ENCODE results near the gene LAMB4.

DNA sequence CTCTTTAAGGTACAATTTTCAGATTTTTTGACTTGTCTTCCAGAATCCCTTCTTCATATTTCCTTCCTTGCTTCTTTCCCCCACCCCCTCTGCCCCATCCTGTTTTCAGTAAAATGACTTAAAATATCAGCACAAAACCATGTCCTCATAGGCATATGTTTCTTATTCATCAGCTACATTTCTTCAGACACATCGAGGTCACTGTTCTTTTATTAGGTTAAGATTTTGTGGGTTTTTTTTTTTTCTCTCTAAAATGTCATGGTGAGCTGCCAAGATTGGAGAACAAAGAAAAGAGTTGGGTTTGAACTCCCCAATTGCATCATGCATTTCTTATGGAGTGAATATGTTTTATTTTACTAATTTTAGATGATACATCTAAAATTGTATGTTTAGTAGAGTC lies 35.8 kb downstream of the LAMB4 start:
- TF ChIP-seq, protein P1, sequence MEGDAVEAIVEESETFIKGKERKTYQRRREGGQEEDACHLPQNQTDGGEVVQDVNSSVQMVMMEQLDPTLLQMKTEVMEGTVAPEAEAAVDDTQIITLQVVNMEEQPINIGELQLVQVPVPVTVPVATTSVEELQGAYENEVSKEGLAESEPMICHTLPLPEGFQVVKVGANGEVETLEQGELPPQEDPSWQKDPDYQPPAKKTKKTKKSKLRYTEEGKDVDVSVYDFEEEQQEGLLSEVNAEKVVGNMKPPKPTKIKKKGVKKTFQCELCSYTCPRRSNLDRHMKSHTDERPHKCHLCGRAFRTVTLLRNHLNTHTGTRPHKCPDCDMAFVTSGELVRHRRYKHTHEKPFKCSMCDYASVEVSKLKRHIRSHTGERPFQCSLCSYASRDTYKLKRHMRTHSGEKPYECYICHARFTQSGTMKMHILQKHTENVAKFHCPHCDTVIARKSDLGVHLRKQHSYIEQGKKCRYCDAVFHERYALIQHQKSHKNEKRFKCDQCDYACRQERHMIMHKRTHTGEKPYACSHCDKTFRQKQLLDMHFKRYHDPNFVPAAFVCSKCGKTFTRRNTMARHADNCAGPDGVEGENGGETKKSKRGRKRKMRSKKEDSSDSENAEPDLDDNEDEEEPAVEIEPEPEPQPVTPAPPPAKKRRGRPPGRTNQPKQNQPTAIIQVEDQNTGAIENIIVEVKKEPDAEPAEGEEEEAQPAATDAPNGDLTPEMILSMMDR (IDR thresholded peaks at IDR 0.05; ENCODE audit: control extremely low read depth in 1 of 3, insufficient read depth in 1 of 3, low read depth in 1 of 3, low read length in 3 of 3) = no peak
- TF ChIP-seq TAF1 (IDR thresholded peaks at IDR 0.05; ENCODE audit: low read depth, low read length) = no peak
- no peak for TF ChIP-seq EGR1 (IDR thresholded peaks at IDR 0.05; ENCODE audit: borderline replicate concordance, low read depth, low read length)
- TF ChIP-seq, protein P2, sequence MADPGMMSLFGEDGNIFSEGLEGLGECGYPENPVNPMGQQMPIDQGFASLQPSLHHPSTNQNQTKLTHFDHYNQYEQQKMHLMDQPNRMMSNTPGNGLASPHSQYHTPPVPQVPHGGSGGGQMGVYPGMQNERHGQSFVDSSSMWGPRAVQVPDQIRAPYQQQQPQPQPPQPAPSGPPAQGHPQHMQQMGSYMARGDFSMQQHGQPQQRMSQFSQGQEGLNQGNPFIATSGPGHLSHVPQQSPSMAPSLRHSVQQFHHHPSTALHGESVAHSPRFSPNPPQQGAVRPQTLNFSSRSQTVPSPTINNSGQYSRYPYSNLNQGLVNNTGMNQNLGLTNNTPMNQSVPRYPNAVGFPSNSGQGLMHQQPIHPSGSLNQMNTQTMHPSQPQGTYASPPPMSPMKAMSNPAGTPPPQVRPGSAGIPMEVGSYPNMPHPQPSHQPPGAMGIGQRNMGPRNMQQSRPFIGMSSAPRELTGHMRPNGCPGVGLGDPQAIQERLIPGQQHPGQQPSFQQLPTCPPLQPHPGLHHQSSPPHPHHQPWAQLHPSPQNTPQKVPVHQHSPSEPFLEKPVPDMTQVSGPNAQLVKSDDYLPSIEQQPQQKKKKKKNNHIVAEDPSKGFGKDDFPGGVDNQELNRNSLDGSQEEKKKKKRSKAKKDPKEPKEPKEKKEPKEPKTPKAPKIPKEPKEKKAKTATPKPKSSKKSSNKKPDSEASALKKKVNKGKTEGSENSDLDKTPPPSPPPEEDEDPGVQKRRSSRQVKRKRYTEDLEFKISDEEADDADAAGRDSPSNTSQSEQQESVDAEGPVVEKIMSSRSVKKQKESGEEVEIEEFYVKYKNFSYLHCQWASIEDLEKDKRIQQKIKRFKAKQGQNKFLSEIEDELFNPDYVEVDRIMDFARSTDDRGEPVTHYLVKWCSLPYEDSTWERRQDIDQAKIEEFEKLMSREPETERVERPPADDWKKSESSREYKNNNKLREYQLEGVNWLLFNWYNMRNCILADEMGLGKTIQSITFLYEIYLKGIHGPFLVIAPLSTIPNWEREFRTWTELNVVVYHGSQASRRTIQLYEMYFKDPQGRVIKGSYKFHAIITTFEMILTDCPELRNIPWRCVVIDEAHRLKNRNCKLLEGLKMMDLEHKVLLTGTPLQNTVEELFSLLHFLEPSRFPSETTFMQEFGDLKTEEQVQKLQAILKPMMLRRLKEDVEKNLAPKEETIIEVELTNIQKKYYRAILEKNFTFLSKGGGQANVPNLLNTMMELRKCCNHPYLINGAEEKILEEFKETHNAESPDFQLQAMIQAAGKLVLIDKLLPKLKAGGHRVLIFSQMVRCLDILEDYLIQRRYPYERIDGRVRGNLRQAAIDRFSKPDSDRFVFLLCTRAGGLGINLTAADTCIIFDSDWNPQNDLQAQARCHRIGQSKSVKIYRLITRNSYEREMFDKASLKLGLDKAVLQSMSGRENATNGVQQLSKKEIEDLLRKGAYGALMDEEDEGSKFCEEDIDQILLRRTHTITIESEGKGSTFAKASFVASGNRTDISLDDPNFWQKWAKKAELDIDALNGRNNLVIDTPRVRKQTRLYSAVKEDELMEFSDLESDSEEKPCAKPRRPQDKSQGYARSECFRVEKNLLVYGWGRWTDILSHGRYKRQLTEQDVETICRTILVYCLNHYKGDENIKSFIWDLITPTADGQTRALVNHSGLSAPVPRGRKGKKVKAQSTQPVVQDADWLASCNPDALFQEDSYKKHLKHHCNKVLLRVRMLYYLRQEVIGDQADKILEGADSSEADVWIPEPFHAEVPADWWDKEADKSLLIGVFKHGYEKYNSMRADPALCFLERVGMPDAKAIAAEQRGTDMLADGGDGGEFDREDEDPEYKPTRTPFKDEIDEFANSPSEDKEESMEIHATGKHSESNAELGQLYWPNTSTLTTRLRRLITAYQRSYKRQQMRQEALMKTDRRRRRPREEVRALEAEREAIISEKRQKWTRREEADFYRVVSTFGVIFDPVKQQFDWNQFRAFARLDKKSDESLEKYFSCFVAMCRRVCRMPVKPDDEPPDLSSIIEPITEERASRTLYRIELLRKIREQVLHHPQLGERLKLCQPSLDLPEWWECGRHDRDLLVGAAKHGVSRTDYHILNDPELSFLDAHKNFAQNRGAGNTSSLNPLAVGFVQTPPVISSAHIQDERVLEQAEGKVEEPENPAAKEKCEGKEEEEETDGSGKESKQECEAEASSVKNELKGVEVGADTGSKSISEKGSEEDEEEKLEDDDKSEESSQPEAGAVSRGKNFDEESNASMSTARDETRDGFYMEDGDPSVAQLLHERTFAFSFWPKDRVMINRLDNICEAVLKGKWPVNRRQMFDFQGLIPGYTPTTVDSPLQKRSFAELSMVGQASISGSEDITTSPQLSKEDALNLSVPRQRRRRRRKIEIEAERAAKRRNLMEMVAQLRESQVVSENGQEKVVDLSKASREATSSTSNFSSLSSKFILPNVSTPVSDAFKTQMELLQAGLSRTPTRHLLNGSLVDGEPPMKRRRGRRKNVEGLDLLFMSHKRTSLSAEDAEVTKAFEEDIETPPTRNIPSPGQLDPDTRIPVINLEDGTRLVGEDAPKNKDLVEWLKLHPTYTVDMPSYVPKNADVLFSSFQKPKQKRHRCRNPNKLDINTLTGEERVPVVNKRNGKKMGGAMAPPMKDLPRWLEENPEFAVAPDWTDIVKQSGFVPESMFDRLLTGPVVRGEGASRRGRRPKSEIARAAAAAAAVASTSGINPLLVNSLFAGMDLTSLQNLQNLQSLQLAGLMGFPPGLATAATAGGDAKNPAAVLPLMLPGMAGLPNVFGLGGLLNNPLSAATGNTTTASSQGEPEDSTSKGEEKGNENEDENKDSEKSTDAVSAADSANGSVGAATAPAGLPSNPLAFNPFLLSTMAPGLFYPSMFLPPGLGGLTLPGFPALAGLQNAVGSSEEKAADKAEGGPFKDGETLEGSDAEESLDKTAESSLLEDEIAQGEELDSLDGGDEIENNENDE (IDR thresholded peaks at IDR 0.05; ENCODE audit: insufficient replicate concordance, low read length) = no peak
- no peak for TF ChIP-seq TCF12 (IDR thresholded peaks at IDR 0.05; ENCODE audit: low read depth, low read length)
- TF ChIP-seq, protein P3, sequence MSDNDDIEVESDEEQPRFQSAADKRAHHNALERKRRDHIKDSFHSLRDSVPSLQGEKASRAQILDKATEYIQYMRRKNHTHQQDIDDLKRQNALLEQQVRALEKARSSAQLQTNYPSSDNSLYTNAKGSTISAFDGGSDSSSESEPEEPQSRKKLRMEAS (IDR thresholded peaks at IDR 0.05) = no peak
- no peak for TF ChIP-seq TBP (IDR thresholded peaks at IDR 0.05; ENCODE audit: low read depth, low read length)
- no peak for TF ChIP-seq POLR2A (IDR thresholded peaks at IDR 0.05; ENCODE audit: control extremely low read depth in 1 of 2, low read depth in 2 of 2, low read length in 2 of 2)
- TF ChIP-seq, protein P4, sequence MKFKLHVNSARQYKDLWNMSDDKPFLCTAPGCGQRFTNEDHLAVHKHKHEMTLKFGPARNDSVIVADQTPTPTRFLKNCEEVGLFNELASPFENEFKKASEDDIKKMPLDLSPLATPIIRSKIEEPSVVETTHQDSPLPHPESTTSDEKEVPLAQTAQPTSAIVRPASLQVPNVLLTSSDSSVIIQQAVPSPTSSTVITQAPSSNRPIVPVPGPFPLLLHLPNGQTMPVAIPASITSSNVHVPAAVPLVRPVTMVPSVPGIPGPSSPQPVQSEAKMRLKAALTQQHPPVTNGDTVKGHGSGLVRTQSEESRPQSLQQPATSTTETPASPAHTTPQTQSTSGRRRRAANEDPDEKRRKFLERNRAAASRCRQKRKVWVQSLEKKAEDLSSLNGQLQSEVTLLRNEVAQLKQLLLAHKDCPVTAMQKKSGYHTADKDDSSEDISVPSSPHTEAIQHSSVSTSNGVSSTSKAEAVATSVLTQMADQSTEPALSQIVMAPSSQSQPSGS (IDR thresholded peaks at IDR 0.05; ENCODE audit: low read length) = no peak
- TF ChIP-seq POLR2AphosphoS5 (IDR thresholded peaks at IDR 0.05; ENCODE audit: low read depth, low read length) = no peak

Data from H1 (cell line).